Hepatocyte (in vitro differentiated cells): Measurements from ENCODE around the gene SLAIN1.

Experiments used
- EZH2 ChIP-seq: fragments of 200-600 bp; sonication (generic); IDR thresholded peaks from 2 replicates; pipeline ENCODE4 v1.6.1; 2016; ENCODE audit warnings: antibody characterized with exemption, mild to moderate bottlenecking, borderline replicate concordance
- EZH2phosphoT487 ChIP-seq: fragments of 200-600 bp; sonication (generic); IDR thresholded peaks from one replicate; pipeline ENCODE4 v1.6.1; 2018; ENCODE audit warnings: antibody characterized with exemption, mild to moderate bottlenecking, low read depth, moderate library complexity; ENCODE audit not compliant: unreplicated experiment, severe bottlenecking
- TF ChIP-seq, protein P1 (sequence below): fragments of 200-600 bp; sonication (generic); IDR thresholded peaks from 2 replicates; pipeline ENCODE4 v1.5.1; 2016; ENCODE audit warnings: antibody characterized with exemption, mild to moderate bottlenecking; ENCODE audit not compliant: poor library complexity

DNA sequence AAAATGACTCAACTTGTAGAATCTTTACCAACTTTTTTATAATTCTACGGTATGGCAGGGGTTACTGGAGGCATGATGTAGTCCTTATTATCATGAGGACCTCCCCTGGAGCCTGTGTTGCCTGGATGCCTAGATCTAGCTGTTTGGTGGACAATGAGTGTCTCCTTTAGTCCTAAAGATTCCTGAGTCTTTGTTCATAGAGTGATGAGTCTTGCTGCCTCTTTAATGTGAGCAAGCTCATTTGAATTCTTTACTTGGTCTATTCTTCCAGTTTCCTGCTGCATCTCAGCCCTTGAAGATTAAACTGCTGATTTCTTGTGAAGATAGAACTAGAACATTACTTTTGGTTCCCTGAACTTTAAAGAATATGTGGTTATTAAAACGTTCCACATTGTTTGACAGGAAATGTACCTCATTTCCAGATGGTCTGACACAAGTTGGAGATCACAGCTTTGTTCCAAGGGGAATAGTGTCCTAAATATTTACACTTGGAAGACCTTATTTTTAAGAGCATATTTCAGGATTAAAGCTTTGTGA lies 51.9 kb downstream of the SLAIN1 start:
- no peak for TF ChIP-seq EZH2
- TF ChIP-seq, protein P1, sequence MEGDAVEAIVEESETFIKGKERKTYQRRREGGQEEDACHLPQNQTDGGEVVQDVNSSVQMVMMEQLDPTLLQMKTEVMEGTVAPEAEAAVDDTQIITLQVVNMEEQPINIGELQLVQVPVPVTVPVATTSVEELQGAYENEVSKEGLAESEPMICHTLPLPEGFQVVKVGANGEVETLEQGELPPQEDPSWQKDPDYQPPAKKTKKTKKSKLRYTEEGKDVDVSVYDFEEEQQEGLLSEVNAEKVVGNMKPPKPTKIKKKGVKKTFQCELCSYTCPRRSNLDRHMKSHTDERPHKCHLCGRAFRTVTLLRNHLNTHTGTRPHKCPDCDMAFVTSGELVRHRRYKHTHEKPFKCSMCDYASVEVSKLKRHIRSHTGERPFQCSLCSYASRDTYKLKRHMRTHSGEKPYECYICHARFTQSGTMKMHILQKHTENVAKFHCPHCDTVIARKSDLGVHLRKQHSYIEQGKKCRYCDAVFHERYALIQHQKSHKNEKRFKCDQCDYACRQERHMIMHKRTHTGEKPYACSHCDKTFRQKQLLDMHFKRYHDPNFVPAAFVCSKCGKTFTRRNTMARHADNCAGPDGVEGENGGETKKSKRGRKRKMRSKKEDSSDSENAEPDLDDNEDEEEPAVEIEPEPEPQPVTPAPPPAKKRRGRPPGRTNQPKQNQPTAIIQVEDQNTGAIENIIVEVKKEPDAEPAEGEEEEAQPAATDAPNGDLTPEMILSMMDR = no peak
- TF ChIP-seq EZH2phosphoT487 = no peak
